Globus pallidus (tissue), 1 donor: ENCODE data around the gene GPR180.

Experiments
- DNase-seq: peaks from one replicate; pipeline ENCODE4 v3.0.0-alpha.2; 2015; ENCODE audit warnings: low spot score

The GPR180 gene

DNA sequence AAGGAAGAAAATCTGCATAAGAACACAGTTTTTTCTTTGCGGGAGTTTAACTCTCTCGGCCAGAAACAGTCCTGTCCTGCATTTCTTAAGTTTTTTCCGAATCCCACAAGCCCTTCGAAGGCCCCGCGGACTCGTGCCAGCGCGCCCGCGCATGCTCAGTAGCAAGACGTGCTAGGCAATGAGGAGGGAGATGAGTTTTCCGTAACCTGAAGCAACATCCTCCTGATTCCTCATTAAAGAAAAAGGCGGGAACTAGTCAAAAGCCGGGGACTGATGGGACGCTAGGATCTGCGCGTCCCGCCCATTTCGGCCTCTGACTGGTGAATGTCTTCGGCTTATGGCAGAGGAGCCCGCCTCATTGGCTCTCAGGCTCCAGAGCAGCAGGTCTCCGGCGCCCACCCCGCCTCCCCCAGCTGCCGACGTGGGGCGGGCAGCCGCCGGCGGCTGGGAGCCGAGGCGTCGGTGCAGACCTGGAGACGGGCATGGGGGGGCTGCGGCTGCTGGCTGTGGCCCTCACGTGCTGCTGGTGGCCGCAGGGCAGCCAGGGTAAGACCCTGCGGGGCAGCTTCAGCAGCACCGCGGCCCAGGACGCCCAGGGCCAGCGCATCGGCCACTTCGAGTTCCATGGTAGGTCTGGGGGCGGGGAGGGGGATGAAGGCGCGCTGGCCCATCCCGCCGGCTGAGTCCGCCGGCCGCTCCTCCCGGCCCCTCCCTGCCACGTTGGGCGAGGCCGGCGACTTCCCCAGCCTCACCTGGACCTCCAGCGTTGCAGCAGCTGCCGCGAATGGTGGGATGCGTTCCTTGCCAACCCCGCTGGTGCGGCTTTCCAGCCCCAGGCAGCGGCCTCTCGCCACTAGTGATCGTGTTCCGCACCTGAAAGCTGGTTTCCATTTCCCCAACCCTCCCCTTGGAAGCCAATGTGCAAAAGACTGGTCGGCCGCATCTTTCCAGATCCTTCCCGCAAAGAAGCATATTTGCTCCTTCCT, at the start of gene GPR180:
GPR180 (plus strand) TSS at position 412 of the 986 bp plus-strand sequence; CDS start at position 483, 71 bp downstream.
- peak; percentile 99 for DNase-seq

GRCh38 chr13:94552095-94552494, 49.6 kb upstream of the GPR180 start:
- DNase-seq, result no peak

- DNase-seq, result no peak
These were observed 47.9 kb upstream of the GPR180 start for GRCh38 chr13:94553766-94554165.

- DNase-seq, result no peak
These were observed 45.6 kb upstream of the GPR180 start for GRCh38 chr13:94556041-94556440.

DNA sequence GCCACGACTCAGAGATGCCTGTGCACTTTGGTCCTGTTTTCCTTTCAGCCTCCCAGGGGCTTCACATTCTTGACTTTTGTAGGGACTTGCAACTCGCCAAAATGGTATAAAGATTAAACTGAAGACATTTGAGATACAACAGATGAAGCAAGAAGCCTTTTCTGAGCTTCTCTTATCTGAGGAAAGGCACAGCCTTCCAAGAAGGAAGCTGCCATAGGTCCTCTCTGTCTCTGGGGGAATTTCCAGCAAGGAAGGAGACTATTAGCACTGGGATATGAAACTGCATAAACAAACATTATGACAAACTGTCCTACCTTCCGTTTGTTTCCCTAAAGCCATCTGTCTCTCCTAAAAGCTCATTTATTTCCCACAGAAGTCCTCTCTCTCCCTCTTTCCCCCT, 45.0 kb upstream of the GPR180 start:
- DNase-seq, result no peak

- no peak for DNase-seq
These were observed 43.9 kb upstream of the GPR180 start for GRCh38 chr13:94557684-94558235.

DNA sequence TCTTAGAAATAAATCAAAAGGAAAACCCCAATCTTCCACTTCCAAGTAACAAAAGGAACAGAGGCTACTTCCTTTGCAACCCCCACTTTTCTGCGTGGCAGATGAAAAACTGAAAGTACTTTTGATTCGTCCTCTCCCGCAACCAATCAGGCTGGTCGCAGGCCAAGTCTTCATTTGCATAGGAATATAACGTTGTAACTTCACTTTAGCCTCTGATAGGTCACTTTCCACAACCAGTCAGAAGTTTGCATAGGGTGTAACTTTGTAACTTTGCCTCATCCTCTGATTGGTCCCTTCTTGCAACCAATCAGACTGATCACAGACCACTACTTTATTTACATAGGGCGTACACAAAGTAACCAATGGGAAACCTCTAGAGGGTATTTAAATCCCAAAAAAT, 42.9 kb upstream of the GPR180 start:
- no peak for DNase-seq

DNA sequence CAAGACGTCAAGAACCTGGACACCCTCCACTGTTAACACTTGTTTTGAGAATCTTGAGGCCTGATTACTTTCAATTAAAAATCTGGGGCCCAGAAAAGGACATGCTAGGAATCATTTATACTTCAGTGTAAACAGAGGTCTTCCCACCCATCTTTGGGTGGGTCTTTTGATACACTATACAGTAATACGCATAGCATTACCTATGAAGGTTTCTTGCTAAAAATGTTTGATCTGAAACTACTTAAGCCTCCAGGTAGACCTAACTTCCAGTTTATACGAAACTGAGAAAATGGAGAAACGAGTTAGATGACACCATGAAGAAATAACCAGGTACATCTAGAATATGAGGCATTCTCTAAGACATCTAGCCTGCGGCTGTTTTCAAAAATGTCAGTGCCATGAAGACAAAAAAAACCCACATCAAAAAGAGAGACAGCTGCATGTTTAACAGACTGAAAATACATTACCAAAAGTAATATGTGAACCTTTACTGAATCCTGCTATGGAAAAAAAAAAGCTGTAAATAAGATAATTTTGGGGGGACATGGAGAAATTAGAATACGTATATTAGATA, 42.3 kb upstream of the GPR180 start:
- no peak for DNase-seq

DNA sequence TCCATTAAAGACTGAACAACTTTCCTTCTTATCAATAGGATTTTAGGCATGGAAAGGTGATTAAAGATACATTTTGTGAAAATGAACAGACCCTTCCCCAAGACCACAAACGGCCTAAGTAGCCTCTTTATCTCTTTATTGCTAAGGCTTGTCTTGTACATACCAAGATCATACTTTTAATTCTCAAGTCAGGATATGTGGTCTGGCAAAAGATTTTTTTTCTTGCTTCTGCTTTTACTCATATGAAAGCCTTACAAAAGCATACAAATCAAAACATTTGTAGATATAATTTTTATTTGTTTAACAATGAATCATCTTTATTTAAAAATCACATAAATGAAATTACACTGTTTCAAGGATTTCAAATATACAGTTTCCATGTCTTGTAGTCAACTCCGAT, 41.5 kb upstream of the GPR180 start:
- DNase-seq, result no peak

DNA sequence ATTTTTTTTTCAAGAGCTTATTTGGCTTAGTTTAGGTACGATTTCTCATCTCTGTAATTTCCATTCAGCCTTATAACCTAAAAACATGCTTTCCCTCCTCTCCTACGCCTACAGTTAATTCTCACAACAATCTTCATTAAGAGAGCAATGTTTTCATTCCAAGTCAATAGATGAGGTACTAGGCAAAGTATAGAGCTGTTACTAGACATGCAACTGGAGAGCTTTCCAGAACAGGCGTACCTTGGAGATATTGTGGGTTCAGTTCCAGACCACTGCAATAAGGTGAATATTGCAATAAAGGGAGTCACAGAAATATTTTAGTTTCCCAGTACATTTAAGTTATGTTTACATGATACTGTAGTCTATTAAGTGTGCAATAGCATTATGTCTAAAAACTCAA, 40.5 kb upstream of the GPR180 start:
- no peak for DNase-seq

- DNase-seq, result no peak
These were observed 34.1 kb upstream of the GPR180 start for GRCh38 chr13:94567581-94567980.

- no peak for DNase-seq
These were observed 33.2 kb upstream of the GPR180 start for GRCh38 chr13:94568443-94568842.

- no peak for DNase-seq
These were observed 32.0 kb upstream of the GPR180 start for GRCh38 chr13:94569615-94570014.

GRCh38 chr13:94579063-94579462, 22.6 kb upstream of the GPR180 start:
- no peak for DNase-seq

DNA sequence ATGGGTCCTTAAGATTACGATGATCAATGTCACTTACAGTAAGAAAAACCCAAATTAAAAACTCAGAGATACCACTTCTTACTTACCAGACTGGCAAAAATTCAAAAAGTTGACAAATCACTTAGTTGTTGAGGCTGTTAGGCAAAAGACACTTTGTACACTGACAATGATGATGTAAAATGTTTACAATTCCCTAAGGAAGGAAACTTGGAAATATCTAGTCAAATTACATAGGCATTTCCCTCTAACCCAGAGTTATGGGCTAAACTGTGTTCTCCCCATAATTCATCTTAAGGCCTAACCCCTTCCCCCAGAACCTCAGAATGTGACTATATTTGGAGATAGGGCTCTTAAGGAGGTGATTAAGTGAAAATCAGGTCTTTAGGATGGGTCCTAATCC, 17.7 kb upstream of the GPR180 start:
- DNase-seq, result no peak

DNA sequence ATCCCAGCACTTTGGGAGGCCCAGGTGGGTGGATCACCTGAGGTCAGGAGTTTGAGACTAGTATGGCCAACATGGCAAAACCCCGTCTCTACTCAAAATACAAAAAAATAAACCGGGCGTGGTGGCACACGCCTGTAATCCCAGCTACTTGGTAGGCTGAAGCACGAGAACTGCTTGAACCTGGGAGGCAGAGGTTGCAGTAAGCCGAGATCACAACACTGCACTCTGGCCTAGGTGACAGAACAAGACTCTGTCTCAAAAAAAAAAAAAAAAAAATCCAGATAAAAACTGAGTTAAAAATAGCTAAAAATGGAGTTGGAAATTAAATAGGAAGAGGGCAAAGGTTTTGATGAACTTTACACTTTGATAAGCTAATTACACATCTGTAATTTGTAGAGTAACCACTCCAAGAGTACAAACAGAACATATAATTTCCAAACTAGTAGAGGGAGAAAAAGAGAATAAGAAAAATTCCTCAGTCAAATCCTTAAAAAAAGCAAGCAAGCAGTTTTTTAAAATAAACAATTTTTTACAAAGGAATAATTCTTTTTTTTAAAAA, 16.0 kb upstream of the GPR180 start:
- no peak for DNase-seq

DNA sequence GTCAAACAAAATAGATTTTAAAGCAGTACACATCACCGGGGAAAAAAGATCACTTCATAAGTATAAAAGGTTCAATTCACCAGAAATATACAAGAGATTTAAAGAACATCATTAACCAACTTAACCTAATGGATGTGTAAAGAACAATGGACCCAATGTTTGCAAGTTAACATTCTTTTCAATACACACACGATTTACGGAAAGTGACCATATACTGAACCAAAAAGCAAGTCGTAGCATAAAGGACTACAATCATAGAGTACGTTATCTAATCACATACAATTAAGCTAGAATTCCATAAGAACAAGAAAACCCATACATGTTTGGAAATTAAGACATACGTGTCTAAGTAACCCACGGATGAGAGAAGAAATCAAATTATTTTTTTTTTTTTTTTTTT, 15.3 kb upstream of the GPR180 start:
- DNase-seq, result no peak

DNA sequence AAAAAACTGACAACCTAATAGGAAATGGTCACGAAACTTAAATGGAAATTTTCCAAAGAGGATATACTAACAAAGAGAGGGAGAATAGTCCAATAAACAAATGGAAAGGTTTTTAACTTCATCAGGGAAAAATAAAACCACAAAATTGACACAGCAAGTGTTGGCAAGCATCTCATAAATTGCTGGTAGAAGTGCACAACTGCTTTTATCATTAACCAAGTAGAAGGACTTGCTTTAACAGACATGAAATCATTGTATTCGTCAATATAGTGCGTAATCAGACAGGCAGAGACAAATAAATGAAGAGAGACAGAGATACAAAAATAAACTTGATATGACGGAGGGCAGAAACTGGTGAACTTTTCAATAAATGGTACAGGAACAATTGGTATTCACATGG, 13.1 kb upstream of the GPR180 start:
- DNase-seq, result no peak

- no peak for DNase-seq
These were observed 10.9 kb upstream of the GPR180 start for GRCh38 chr13:94590744-94591143.

DNA sequence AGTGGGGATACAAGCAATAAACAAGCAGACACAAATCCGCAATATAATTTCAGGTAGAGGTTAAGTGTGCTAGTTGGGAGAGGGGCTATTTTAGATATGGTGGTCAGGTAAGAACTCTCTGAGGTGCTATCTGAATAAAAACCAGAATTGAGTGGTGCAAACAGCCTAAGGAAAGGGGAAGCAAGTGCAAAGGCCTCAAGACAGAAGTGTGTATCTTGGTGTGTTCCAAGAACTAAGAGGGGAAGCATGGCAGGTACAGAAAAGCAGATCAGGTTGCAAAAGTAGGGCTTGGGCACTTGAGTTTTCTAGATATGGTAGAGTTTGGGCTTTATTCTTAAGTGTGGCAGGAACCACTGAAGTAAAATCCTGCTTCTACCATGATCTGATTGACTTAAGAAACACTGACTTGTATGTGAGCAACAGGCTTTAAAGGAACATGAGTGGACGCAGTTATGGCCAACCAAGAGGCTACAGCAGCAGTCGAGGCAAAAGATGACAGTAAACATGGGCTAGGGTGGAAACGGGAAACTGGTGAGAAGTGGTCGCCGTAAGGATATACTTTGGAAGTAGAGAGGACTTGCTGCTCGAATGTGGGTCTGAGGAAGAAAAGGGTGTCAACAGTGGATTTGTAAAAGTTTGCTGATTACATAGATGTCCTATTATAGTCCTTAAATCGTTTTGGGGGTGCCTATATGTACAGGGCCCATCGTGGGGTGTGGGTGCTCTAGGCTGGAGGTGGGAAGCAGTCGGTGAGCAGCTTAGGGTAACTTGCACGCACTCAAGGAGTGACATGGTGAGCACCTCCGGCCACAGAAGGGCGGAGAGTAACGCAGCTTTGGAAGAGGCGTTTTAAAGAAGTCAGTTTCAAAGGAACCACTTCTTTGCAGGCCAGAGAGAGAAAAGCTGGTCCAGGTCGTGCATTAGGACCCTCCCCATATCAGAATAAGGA, 6.4 kb upstream of the GPR180 start:
- no peak for DNase-seq

DNA sequence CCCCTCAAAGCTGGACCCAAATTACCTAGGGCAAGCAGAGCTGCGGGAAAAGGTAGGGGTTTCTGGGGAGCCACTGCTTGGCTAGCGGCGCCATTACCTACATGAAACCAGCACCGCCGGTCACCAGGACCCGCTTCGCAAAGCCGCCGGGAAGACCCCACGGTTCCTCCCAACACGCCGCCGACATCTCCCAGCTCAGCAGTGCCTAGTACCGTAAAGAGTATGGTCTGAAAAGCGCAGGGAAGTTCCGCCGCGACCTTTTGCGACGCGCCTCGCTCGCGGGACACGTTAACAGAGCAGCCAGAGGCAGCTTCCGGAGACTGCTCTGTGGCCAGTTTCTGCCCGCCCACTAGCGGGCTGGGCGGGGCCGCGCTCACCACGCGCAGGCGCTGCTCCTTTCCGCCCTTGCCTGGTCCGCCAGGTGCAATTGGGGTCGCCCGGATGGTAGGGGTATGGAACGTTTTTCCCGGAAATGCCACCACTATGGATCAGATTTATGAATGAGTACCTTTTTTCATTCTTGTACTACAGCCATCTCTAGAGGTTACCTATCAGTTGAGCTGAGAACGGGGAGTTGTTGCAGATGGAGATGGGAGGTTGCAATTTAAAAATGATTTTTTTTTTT, 5.6 kb upstream of the GPR180 start, which contains the start of gene TGDS:
TGDS (minus strand) TSS at position 203 of the 625 bp plus-strand sequence; CDS start at position 187, 16 bp downstream.
- DNase-seq, result peak; percentile 86
